NCI-H510A treated with DMSO at 0.1 percent for 48 hours (cell line): ENCODE measurements around the gene RAB6B.
A peak's percentile ranks its signal among the peaks of the same experiment; 100 is the strongest.

ENCODE experiments used
- DNase-seq: peaks from one replicate; lab custom pipeline; 2025; lab: John Stamatoyannopoulos, UW

The RAB6B gene

DNA sequence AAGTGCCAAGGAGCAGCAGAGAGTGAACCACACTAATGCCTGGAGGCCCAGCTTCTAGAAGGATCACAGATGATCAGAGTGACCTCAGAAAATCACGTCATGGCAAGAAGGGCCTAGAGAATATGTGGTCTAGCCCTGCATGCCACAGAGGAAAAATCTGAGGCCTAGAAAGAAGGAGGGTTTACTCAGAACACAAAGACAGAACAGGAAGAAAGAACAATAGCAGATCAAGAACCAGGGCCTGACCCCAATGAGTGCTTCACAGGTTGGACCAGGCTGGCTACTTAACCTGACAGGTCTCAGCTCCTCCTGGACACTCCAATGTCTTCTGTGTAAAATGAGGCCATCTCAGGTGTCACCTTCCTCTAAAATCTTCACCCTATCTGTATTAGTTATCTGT, 14.2 kb downstream of the RAB6B start:
- DNase-seq = no peak

DNA sequence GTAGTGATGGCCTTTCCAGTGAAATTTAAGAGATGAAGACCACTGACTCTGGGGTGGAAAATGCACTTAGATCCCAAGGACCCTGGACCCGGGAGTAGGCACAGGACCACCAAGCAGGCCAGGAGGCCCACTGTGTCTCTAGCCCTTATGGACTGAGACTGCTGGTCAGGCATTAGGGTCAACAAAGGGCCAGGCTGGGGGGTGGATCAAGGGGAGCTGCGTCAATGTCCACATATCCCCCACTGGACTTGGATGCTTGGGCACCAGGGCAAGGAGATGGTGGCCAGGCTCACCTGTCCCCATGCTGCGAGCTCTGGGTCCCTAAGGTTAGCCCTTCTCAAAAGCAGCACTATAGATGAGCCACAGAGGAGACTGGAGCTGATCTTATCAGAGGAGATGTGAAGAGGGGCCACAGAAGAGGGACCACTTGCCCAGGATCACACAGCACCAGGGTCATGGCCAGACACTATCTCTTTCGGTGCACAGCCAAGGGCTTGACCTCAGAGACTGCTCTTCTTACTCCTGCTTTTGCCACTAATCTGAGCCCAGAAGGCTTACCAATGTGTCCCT, 14.7 kb downstream of the RAB6B start:
- DNase-seq = no peak

DNA sequence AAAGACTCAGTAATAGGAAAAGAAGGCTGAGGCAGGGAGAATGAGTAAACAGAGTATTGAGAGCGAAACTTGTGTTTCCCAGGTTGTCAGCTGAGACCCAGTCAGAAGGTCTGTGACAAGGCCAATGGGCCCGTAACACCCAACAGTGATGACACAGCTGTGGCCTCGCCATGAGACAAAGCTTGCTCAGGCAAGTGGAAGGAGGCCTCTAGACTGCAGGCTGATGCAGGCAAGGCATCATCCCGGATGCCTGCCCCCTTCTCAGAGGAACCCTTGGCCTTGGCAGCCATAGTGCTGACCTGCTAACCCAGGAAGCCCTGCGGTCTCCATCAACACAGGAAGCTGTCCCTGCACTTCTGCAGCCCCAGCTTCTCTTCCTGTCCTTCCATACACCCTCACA, 15.4 kb downstream of the RAB6B start:
- no peak for DNase-seq

GRCh38 chr3:133878518-133878917, 17.2 kb downstream of the RAB6B start:
- DNase-seq = no peak

DNA sequence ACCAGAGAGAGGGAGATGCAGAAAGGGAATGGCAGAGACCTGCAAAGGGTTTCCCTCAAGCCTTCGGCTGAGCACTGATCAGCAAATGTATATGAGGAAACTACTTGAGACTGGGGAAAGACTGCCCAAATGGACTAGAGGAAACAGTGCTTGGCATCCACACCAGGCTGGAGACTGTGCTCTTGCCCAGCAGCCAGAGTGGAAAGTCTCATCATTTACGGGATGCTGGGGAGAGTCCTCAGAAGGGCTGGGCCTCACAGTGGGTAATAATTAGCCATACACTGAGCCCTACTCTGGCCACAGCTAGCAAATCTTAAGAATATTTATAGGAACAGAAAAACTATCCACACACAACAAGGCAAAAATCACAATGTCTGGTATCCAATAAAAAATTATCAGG, 18.5 kb downstream of the RAB6B start:
- no peak for DNase-seq

DNA sequence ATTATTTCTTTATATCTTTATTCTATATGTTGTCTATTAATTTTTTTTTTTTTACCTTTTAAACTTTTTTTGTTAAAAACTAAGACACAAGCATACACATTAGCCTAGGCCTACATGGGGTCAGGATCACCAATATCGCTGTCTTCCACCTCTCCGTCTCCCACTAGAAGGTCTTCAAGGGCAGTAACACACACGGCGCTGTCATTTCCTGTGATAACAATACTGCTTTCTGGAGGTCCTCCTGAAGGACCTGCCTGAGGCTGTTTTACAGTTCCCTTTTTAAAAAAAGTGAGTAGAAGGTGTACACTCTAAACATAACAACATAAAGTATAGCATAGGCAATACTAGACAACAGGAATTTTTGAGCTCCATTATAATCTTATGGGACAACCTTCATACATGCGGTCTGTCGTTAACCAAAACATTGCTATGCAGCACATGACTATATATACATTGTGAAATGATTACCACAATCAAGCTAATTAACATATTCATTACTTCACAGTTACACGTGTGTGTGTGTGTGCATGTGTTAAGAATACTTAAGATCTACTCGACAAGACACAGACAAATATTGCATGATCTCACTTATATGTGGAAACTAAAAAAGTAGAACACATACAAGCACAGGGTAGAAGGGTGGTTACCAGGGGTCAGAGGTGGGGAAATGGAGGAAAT, 20.8 kb downstream of the RAB6B start:
- DNase-seq = no peak

DNA sequence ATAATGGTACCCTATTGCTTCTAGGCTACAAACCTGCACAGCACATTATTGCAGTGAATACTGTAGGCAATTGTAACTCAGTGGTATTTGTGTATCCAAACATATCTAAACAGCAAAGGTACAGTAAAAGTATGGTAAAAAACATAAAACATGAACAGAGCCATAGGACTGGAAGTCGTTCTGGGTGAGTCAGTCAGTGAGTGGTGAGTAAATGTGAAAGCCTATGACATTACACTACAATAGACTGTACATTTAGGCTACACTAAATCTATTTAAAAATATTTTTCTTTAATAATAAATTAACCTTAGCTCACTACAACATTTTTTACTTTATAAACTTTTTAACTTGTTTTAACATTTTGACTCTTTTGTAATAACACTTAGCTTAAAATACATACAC, 21.3 kb downstream of the RAB6B start:
- DNase-seq = no peak

GRCh38 chr3:133872781-133873180, 22.9 kb downstream of the RAB6B start:
- DNase-seq = no peak

DNA sequence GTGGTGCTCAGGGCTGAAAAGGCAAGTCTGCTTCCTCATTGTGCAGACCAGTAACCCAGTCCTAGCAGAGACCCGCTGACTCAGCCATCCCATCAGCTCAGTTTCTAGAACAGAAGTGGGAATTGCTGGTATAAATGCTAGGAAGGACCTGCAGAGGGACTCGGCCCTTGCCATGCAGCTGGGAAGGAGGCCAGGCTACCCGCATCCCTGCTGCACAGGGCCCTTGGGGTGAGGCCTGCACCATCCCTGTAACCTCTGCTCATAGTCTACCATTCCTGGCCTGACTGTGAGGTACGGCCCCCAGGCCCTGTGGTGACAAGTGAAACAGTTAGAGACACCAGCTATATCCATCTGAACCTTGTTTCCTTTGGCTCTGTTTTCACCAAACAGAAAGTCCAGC, 23.5 kb downstream of the RAB6B start:
- DNase-seq = no peak

GRCh38 chr3:133871368-133872090, 24.2 kb downstream of the RAB6B start:
- DNase-seq = no peak

- no peak for DNase-seq
Observed at GRCh38 chr3:133870822-133871221, 24.9 kb downstream of the RAB6B start.

DNA sequence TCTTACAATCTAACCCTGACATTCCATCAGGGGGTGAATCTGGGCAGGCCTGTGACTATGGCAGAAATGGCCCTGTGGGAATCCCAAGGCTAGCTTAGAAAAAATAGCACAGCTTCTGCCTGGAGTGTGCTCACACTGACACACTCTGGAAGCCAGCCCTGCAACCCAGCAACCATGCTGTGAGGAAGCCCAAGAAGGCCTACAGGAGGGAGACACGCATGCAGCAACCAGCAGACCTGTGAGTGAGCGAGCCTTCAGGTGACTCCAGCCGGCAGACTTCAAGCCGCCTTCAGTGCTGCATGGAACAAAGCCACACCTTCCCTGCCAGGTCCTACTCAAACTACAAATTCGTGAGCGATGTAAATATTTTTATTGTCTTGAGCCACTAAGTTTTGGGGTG, 26.1 kb downstream of the RAB6B start:
- no peak for DNase-seq

- DNase-seq = no peak
Observed at GRCh38 chr3:133868758-133869475, 26.8 kb downstream of the RAB6B start.

- no peak for DNase-seq
Observed at GRCh38 chr3:133868186-133868585, 27.5 kb downstream of the RAB6B start.

- DNase-seq = no peak
Observed at GRCh38 chr3:133866141-133866540, 29.5 kb downstream of the RAB6B start.

DNA sequence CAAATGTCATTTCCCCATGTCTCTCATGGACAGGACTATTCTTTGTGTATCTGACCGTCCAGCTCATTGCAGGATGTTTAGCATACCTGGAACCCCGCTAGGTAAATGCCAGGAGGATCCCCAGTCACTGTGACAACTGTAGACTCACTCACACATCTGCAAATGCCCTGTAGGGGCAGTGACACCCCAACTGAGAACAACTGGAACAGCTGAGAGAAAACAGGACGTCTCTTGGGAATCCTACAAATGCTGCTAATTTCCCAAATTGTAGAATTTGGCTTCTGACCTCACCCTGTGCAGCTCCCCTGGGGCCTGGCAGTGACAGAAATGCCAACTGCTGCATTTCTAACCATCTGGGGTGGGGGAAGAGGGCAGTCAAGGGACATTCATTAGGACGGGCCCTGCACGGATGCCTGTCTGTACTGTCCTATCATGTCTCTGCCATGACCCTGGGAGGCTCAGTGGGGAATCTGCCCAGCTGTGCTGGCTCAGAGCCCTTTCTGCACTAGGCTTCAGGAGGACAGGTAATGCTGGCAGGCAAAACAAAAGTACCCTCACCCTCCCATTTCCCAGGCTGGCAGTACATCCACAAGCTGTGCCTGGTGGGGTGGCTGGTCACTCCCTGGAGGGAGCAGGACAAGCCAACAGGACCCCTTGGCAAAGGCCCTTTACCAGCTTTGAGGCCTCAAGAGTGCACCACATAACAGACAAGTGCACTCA, 30.4 kb downstream of the RAB6B start:
- no peak for DNase-seq

DNA sequence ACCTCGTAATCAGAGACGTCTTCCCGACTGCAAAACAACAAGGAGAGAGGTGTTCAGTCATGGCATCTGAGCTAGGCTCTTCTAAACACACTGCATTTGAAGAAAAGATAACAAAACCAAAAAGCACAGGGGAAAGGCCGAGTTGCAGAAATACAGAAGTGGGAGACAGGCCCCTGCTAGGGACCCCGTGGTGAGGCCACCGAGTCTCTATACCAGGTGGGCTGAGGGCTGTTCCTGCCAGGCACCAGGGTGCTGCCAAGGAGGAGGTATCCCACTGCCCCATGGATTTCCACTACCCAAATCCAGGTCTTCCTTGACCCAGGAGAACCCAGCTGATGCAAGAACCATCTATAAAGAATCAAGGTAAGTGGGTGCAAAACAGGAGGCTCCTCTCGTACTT, 31.1 kb downstream of the RAB6B start:
- DNase-seq = no peak

GRCh38 chr3:133863911-133864310, 31.8 kb downstream of the RAB6B start:
- DNase-seq = no peak

GRCh38 chr3:133862161-133862560, 33.5 kb downstream of the RAB6B start:
- no peak for DNase-seq

DNA sequence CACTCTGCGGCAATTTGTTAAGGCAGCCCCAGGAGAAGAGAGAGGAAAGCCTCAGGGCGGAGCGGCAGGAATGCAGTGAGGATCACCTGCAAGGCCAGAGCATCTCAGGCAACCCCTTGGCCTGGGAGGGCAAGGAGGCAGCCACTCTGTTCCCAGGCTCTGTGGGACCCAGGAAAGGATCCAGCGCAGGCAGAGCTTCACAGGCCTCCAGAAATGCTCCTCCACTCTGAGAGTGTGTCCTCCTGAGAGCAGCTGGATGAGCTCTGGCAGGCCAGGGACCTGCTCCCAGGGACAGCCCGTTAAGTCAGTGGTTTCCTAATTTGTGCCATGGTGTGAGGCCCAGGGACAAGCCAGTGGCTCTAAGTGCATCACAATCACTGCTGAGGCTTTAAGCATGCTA, 35.2 kb downstream of the RAB6B start:
- DNase-seq = no peak

GRCh38 chr3:133859381-133860234, 36.1 kb downstream of the RAB6B start:
- DNase-seq = peak; percentile 1
